Esophagus squamous epithelium (tissue), 4 donors: Measurements from ENCODE around the gene HMCN2.

Source experiments
- POLR2A ChIP-seq, 4 donors: fragments of 450-650 bp; IDR thresholded peaks; one replicate each; pipeline ENCODE4 v1.6.1; 2017; ENCODE audit warnings: antibody characterized with exemption in 4 of 4, mild to moderate bottlenecking in 4 of 4, moderate library complexity in 3 of 4
- TF ChIP-seq, protein P1 (sequence below), 6 experiments: fragments of 450-650 bp in 4 of 6; fragments of 200-600 bp in 2 of 6; sonication (generic) in 2 of 6; IDR thresholded peaks; one replicate each; pipeline ENCODE4 v1.5.1; 2016 to 2019; ENCODE audit warnings: antibody characterized with exemption in 6 of 6, mild to moderate bottlenecking in 4 of 6, moderate library complexity in 4 of 6

DNA sequence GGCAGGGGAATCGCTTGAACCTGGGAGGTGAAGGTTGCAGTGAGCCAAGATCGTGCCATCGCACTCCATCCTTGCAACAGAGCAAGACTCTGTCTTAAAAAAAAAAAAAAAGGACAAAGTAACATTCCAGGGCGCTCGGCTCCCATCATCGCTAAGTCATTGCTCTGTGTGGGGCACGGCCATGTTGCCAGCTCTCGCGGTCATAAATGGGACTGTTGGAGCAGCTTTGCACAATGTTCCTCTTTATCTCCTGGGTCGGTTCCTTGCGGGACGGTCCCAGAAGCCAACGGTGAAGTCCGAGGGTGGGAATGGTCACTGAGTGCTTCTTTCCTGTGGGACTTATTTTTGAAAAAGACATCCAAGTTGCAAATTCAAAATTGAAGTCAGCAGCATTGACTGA, 65.5 kb downstream of the HMCN2 start:
- TF ChIP-seq, protein P1, sequence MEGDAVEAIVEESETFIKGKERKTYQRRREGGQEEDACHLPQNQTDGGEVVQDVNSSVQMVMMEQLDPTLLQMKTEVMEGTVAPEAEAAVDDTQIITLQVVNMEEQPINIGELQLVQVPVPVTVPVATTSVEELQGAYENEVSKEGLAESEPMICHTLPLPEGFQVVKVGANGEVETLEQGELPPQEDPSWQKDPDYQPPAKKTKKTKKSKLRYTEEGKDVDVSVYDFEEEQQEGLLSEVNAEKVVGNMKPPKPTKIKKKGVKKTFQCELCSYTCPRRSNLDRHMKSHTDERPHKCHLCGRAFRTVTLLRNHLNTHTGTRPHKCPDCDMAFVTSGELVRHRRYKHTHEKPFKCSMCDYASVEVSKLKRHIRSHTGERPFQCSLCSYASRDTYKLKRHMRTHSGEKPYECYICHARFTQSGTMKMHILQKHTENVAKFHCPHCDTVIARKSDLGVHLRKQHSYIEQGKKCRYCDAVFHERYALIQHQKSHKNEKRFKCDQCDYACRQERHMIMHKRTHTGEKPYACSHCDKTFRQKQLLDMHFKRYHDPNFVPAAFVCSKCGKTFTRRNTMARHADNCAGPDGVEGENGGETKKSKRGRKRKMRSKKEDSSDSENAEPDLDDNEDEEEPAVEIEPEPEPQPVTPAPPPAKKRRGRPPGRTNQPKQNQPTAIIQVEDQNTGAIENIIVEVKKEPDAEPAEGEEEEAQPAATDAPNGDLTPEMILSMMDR (IDR thresholded peaks at IDR 0.05): no peak
- TF ChIP-seq POLR2A (IDR thresholded peaks at IDR 0.05): no peak
